Stomach smooth muscle (tissue), 2 donors: ENCODE results near the gene CABLES1.

Experiments
- H3K27ac ChIP-seq: one replicate; pipeline ENCODE4 v1.7.0; 2013; ENCODE audit warnings: mild to moderate bottlenecking, low read length, inconsistent platforms
- H3K27me3 ChIP-seq, 2 donors: one replicate each; pipeline ENCODE4 v1.7.0; 2013; ENCODE audit warnings: low read length in 2 of 2; ENCODE audit not compliant: insufficient read depth in 2 of 2, control insufficient read depth in 1 of 2
- H3K36me3 ChIP-seq, 2 donors: one replicate each; pipeline ENCODE4 v1.7.0; 2013; ENCODE audit warnings: low read length in 2 of 2; ENCODE audit not compliant: control insufficient read depth in 2 of 2, insufficient read depth in 2 of 2
- H3K4me1 ChIP-seq: one replicate; pipeline ENCODE4 v1.7.0; 2013; ENCODE audit warnings: low read length; ENCODE audit not compliant: control insufficient read depth, insufficient read depth
- H3K4me3 ChIP-seq, 2 donors: one replicate each; pipeline ENCODE4 v1.7.0; 2013; ENCODE audit warnings: low read length in 2 of 2
- H3K9ac ChIP-seq, 2 donors: one replicate each; pipeline ENCODE4 v1.7.0; 2013; ENCODE audit warnings: low read length in 2 of 2, mild to moderate bottlenecking in 1 of 2
- H3K9me3 ChIP-seq, 2 donors: one replicate each; pipeline ENCODE4 v1.7.0; 2013; ENCODE audit warnings: low read length in 2 of 2; ENCODE audit not compliant: control insufficient read depth in 2 of 2
- donor health status: healthy.
- donor health status: Pancreatic carcinoma.

CABLES1 gene

GRCh38 chr18:23143815-23144261 lies 8.6 kb downstream of the CABLES1 start:
- H3K9ac ChIP-seq, result no peak overlapping the region
- no peak overlapping the region for H3K4me3 ChIP-seq
- no peaks in the 10 kb centered on the region for H3K36me3 ChIP-seq
- H3K27me3 ChIP-seq, result peaks cover 6 to 12% of the 10 kb centered on the region in 2 donors
- H3K9me3 ChIP-seq, result no peaks in the 10 kb centered on the region
- peaks cover 3% of the 10 kb centered on the region for H3K4me1 ChIP-seq
- H3K27ac ChIP-seq, result no peak overlapping the region

- Histone ChIP-seq H3K27me3 (peaks cover 6 to 9% of the 10 kb centered on the region in 2 donors), H3K9me3 (no peaks in the 10 kb centered on the region), H3K4me3 (no peak overlapping the region), H3K36me3 (no peaks in the 10 kb centered on the region), H3K27ac (no peak overlapping the region), H3K4me1 (peaks cover 3% of the 10 kb centered on the region), H3K9ac (no peak overlapping the region)
Measured at GRCh38 chr18:23144640-23145039, 9.4 kb downstream of the CABLES1 start.

DNA sequence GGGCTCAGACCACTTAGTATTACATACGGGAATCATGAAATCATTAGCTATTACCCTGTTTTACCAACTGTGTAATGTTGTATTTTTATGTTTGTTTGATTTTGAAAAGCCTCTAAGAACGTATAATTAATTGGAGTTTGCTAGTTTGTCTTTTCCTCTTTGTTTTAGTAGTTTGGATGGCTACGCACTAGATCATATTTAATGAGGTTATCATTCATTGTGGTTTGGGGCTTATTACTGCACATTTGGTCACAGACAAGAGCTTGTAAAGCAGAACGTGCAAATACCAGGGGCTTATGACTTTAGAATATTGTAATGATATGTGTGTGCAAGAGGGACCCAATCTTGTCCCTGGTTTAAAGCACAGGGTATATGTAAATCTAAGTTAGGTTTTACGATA lies 10.3 kb downstream of the CABLES1 start:
- Histone ChIP-seq H3K27me3 (peaks cover 4 to 5% of the 10 kb centered on the region in 2 donors), H3K4me1 (peaks cover 3% of the 10 kb centered on the region), H3K27ac (no peak overlapping the region), H3K4me3 (no peak overlapping the region), H3K36me3 (no peaks in the 10 kb centered on the region), H3K9me3 (no peaks in the 10 kb centered on the region), H3K9ac (no peak overlapping the region)

DNA sequence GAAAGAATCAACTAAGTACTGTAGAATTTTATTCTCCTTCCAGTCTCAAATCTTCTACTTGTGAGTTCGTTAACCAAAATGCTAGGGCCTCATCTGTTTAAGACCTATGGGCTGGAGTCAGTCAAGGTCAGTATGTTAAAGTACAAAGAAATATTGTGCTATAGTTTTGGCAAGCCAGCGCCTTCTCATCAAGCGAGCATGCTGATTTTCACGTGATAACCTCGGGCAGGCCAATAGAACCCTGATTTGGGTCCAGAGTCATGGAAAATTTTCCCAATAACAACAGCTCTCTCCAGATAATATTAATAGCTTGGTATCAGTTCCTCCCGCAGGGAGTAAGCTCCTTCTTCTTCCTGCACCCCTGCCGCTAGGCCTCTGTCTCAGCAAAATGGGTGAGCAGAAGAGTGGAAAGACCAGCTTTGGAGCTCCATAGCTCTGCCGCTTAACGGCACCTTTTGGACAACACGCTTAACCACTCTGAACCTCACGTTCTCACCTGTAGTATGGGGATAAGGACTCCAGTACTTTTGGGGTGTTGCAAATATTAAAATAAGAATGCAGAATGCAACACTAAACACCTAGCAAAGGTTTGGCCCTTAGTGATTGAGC lies 11.7 kb downstream of the CABLES1 start:
- Histone ChIP-seq H3K9ac (no peak overlapping the region), H3K27ac (no peak overlapping the region)

DNA sequence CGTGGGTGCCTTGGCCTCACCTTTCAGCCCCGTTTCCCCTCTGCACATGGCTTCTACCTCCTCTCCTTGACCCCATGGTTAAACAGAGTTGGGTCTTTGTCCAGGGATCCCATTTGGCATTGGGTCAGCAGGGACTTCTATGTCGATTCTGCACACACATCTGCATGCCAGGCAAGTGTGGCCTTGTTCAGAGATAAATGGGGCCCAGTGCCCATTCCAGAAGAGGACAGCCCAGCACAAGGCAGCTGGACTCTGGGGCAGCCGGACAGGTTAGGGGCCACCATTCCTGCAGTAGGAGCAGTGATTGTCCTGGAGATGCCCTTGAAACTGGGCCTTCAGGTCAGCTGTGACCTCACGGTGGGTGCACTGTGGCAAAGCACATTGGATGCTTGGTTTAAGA lies 13.1 kb downstream of the CABLES1 start:
- Histone ChIP-seq H3K4me3 (no peak overlapping the region), H3K36me3 (no peaks in the 10 kb centered on the region), H3K27ac (no peak overlapping the region), H3K9me3 (no peaks in the 10 kb centered on the region), H3K9ac (no peak overlapping the region), H3K4me1 (no peaks in the 10 kb centered on the region), H3K27me3 (no peaks in the 10 kb centered on the region)

More for the DNA sequence above, 11.7 kb downstream of the CABLES1 start:
- no peaks in the 10 kb centered on the region for H3K36me3 ChIP-seq
- no peaks in the 10 kb centered on the region for H3K9me3 ChIP-seq
- peaks cover under 1% of the 10 kb centered on the region for H3K4me1 ChIP-seq
- peaks cover 0 to 2% of the 10 kb centered on the region in 2 donors for H3K27me3 ChIP-seq
- no peak overlapping the region for H3K4me3 ChIP-seq

- H3K36me3 ChIP-seq, result no peaks in the 10 kb centered on the region
- no peaks in the 10 kb centered on the region for H3K27me3 ChIP-seq
- no peak overlapping the region for H3K4me3 ChIP-seq
- H3K27ac ChIP-seq, result no peak overlapping the region
- H3K9ac ChIP-seq, result no peak overlapping the region
- H3K9me3 ChIP-seq, result no peaks in the 10 kb centered on the region
- no peaks in the 10 kb centered on the region for H3K4me1 ChIP-seq
Measured at GRCh38 chr18:23149570-23149969, 14.3 kb downstream of the CABLES1 start.

- H3K4me1 ChIP-seq, result no peaks in the 10 kb centered on the region
- no peak overlapping the region for H3K4me3 ChIP-seq
- no peaks in the 10 kb centered on the region for H3K27me3 ChIP-seq
- no peak overlapping the region for H3K9ac ChIP-seq
- H3K36me3 ChIP-seq, result no peaks in the 10 kb centered on the region
- no peaks in the 10 kb centered on the region for H3K9me3 ChIP-seq
- H3K27ac ChIP-seq, result no peak overlapping the region
Measured at GRCh38 chr18:23151414-23152099, 16.3 kb downstream of the CABLES1 start.

DNA sequence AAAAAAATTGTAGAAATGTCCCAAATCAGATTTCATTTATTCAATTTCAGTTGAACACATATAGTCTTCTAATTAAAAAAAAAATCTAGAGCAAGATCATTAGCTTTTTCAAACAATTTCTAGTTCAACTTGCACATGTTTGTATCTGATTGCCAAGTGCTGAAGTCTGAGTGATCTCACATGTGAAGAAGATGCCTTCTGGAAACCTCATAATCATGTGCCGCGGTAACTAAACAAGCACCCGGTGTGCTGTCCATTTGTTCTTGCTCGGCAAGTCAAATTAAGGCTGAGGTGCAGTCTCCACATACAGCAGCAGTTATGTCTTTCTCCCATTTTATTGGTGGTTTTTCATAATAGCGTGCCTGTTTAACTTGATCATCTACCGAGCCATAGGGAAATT lies 18.7 kb downstream of the CABLES1 start:
- Histone ChIP-seq H3K27me3 (no peaks in the 10 kb centered on the region), H3K36me3 (no peaks in the 10 kb centered on the region), H3K27ac (no peak overlapping the region), H3K9ac (no peak overlapping the region), H3K9me3 (no peaks in the 10 kb centered on the region), H3K4me3 (no peak overlapping the region), H3K4me1 (no peaks in the 10 kb centered on the region)

DNA sequence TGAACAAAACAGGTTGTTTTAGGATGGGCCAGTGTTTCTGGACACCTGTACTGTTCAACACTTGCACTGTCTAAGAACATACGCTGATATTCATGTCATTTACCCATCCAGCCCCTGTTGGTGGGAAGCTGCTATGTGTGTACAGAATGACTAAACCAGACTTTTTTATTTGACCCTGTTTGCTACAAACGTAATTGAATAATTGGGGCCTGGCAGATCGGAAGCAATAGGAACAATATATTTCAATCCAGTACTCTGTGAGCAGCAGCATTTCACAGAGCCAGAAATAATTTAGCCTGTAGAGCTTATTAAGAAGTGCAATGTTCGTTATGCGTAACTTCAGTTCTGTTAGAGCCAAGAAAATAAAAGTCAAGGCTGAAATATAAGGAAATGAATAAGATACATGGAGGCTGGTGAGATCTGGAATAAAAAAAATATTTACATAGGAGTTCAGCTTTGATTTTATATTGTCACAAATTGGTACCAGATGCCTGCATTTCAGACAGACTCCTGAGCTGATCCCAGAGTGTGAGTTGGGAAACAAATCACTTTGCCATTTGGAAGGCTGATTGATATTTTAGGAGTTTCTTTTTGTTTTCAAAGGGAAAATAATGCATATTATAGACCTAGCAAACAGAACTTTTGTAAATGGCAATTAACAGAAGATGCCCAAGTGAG lies 19.7 kb downstream of the CABLES1 start:
- H3K36me3 ChIP-seq, result no peaks in the 10 kb centered on the region
- no peak overlapping the region for H3K9ac ChIP-seq
- no peak overlapping the region for H3K27ac ChIP-seq
- H3K4me3 ChIP-seq, result no peak overlapping the region
- H3K9me3 ChIP-seq, result no peaks in the 10 kb centered on the region
- no peaks in the 10 kb centered on the region for H3K4me1 ChIP-seq
- no peaks in the 10 kb centered on the region for H3K27me3 ChIP-seq

DNA sequence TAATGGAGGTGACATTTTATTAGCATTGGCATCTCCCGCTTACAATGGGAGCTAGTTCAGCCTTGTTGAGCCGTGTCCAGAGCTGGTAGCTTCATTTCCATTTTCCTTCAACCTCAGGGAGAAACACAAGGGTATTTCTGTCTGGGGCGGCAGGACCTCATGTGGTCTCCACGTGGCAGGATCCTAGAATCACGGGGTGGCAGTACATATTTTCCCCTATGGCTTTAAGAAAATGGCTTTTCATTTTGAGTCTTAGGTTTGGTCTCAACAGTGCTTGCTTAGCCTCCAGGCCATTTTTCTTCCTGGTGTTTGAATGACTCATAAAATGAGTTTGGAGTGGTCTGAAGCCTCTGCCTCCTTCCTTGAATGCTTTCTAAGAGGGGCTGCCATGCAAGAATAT lies 20.3 kb downstream of the CABLES1 start:
- no peak overlapping the region for H3K9ac ChIP-seq
- no peaks in the 10 kb centered on the region for H3K36me3 ChIP-seq
- H3K4me1 ChIP-seq, result no peaks in the 10 kb centered on the region
- no peak overlapping the region for H3K27ac ChIP-seq
- H3K4me3 ChIP-seq, result no peak overlapping the region
- H3K9me3 ChIP-seq, result no peaks in the 10 kb centered on the region
- H3K27me3 ChIP-seq, result no peaks in the 10 kb centered on the region

GRCh38 chr18:23156134-23156533 lies 20.8 kb downstream of the CABLES1 start:
- no peak overlapping the region for H3K27ac ChIP-seq
- H3K36me3 ChIP-seq, result no peaks in the 10 kb centered on the region
- no peaks in the 10 kb centered on the region for H3K27me3 ChIP-seq
- no peaks in the 10 kb centered on the region for H3K4me1 ChIP-seq
- no peak overlapping the region for H3K4me3 ChIP-seq
- H3K9me3 ChIP-seq, result no peaks in the 10 kb centered on the region
- no peak overlapping the region for H3K9ac ChIP-seq
